ENCODE data around the gene FSTL4. TPM values are rescaled to one million over a fixed set of nuclear protein-coding genes. Genes with fewer than 3 reads are reported as not detected.

Gene FSTL4
- total RNA-seq, 1 donor from 2014 or later, result 0.21 TPM

DNA sequence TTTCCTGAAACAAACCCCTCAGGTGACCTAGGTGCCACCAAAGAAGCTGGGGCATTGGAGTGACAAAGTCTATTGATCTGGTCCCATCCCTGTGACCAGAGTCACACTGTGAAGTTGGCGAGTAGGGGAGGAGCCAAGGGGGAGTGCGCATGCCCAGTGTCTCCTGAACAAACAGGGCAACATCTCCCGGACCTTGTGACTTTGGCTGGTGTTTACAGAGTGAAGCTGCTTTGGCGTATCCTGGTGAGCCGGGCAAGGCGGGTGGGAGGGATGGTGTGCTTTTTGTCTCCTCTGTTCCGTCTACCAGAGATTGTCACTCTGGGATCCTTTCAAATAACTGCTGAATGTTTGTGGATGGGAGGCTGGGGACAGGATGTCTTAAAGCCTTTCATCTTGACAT is 356.1 kb downstream of the FSTL4 start:
- H3K9me3 Mint-ChIP-seq (ENCODE audit: unreplicated experiment), result no peaks in the 10 kb centered on the region
- no peaks in the 10 kb centered on the region for H3K36me3 Mint-ChIP-seq (ENCODE audit: low read depth, unreplicated experiment)
- H3K4me1 Mint-ChIP-seq (ENCODE audit: unreplicated experiment), result peaks cover 17% of the 10 kb centered on the region
- H3K4me3 Mint-ChIP-seq (ENCODE audit: unreplicated experiment), result no peak overlapping the region
- peaks cover 7% of the 10 kb centered on the region for H3K27me3 Mint-ChIP-seq (ENCODE audit: unreplicated experiment)
- no peak for TF ChIP-seq CTCF (IDR thresholded peaks at IDR 0.05; ENCODE audit: unreplicated experiment)
- no peak overlapping the region for H3K27ac Mint-ChIP-seq (ENCODE audit: unreplicated experiment)
- no peak for DNase-seq (ENCODE audit: low spot score)

GRCh38 chr5:133254803-133255202 is 357.5 kb downstream of the FSTL4 start:
- Mint-ChIP-seq H3K27me3 (ENCODE audit: unreplicated experiment) (peaks cover 7% of the 10 kb centered on the region), H3K4me3 (ENCODE audit: unreplicated experiment) (no peak overlapping the region), H3K9me3 (ENCODE audit: unreplicated experiment) (no peaks in the 10 kb centered on the region), H3K27ac (ENCODE audit: unreplicated experiment) (no peak overlapping the region), H3K4me1 (ENCODE audit: unreplicated experiment) (peaks cover 12% of the 10 kb centered on the region), H3K36me3 (ENCODE audit: low read depth, unreplicated experiment) (no peaks in the 10 kb centered on the region)
- DNase-seq (ENCODE audit: low spot score), result no peak
- no peak for TF ChIP-seq CTCF (IDR thresholded peaks at IDR 0.05; ENCODE audit: unreplicated experiment)

- no peak for DNase-seq (ENCODE audit: low spot score)
- H3K27ac Mint-ChIP-seq (ENCODE audit: unreplicated experiment), result no peak overlapping the region
- H3K4me3 Mint-ChIP-seq (ENCODE audit: unreplicated experiment), result no peak overlapping the region
- H3K9me3 Mint-ChIP-seq (ENCODE audit: unreplicated experiment), result no peaks in the 10 kb centered on the region
- peaks cover 8% of the 10 kb centered on the region for H3K4me1 Mint-ChIP-seq (ENCODE audit: unreplicated experiment)
- no peaks in the 10 kb centered on the region for H3K36me3 Mint-ChIP-seq (ENCODE audit: low read depth, unreplicated experiment)
- TF ChIP-seq CTCF (IDR thresholded peaks at IDR 0.05; ENCODE audit: unreplicated experiment), result no peak
- peaks cover 7% of the 10 kb centered on the region for H3K27me3 Mint-ChIP-seq (ENCODE audit: unreplicated experiment)
Measured at GRCh38 chr5:133253671-133254070, 358.7 kb downstream of the FSTL4 start.

DNA sequence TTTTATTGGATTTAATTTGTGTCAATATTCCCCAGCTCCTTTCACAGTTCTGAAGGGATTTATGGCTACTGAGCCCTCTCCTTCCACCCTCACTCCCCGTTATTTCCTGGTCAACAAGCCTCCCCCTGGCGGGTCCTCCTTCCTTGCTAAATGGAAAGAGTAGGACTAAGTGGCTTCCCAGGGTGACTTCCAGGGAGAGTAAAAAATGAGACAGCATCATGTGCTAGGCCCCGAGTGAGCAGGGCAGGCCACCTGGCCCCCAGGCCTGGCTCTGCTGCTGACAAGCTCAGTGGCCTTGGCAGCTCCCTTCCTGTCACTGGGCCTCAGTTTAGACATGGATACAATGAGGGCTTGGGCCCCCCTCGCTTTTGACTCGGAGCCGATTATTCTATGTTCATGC is 359.3 kb downstream of the FSTL4 start:
- Mint-ChIP-seq H3K27me3 (ENCODE audit: unreplicated experiment) (peaks cover 7% of the 10 kb centered on the region), H3K9me3 (ENCODE audit: unreplicated experiment) (no peaks in the 10 kb centered on the region), H3K27ac (ENCODE audit: unreplicated experiment) (no peak overlapping the region), H3K4me1 (ENCODE audit: unreplicated experiment) (peaks cover 10% of the 10 kb centered on the region), H3K36me3 (ENCODE audit: low read depth, unreplicated experiment) (no peaks in the 10 kb centered on the region), H3K4me3 (ENCODE audit: unreplicated experiment) (no peak overlapping the region)
- DNase-seq (ENCODE audit: low spot score), result no peak
- TF ChIP-seq CTCF (IDR thresholded peaks at IDR 0.05; ENCODE audit: unreplicated experiment), result no peak

- TF ChIP-seq CTCF (IDR thresholded peaks at IDR 0.05; ENCODE audit: unreplicated experiment), result no peak
- Mint-ChIP-seq H3K36me3 (ENCODE audit: low read depth, unreplicated experiment) (no peaks in the 10 kb centered on the region), H3K9me3 (ENCODE audit: unreplicated experiment) (no peaks in the 10 kb centered on the region), H3K4me1 (ENCODE audit: unreplicated experiment) (peaks cover 10% of the 10 kb centered on the region), H3K4me3 (ENCODE audit: unreplicated experiment) (no peak overlapping the region), H3K27ac (ENCODE audit: unreplicated experiment) (no peak overlapping the region), H3K27me3 (ENCODE audit: unreplicated experiment) (peaks cover 6% of the 10 kb centered on the region)
- no peak for DNase-seq (ENCODE audit: low spot score)
Measured at GRCh38 chr5:133252133-133252480, 360.2 kb downstream of the FSTL4 start.
